Renal pelvis (tissue), 4 donors: ENCODE measurements around the gene KATNBL1. TPM values are rescaled to one million over a fixed set of nuclear protein-coding genes. Genes with fewer than 3 reads are reported as not detected.
"Not testable (repeated sequence)": the region's sequence is repeated elsewhere in the genome, so short reads cannot be mapped to it uniquely, and the experiment has no call there.

Source experiments
- DNase-seq: peaks from one replicate; pipeline ENCODE4 v3.0.0-alpha.2; 2013
- polyA plus RNA-seq, 3 donors: library from polyadenylated mRNA; unstranded; fragments of 120-200 nt; gene quantifications; one replicate each; pipeline ENCODE4 v1.2.1, GENCODE V29; 2013; ENCODE audit not compliant: insufficient read length in 3 of 3

Gene KATNBL1
- polyA plus RNA-seq, 3 donors = 43.5 to 80.8 (median 76.6) TPM

GRCh38 chr15:34124651-34125050 is 85.2 kb downstream of the KATNBL1 start:
- DNase-seq = no peak

DNA sequence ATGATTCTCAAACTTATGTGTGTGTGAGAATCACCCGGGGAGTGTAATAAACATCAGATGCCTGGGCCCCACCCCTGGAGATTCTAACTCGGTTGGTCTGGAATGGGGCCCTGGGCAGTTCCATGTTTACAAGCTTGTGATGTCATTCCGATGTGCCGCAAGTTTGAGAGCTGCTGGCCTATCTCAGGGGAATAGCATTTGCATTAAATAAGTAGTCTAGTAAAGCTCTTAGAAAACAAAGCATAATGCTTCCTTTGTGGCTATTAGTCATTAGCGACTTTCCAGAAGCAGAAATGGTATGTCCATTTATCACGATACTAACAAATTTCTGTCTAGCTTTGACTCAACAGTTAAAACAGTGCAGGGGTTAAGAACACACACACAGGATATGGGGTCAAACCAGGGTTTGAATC is 87.1 kb downstream of the KATNBL1 start:
- DNase-seq = no peak

DNA sequence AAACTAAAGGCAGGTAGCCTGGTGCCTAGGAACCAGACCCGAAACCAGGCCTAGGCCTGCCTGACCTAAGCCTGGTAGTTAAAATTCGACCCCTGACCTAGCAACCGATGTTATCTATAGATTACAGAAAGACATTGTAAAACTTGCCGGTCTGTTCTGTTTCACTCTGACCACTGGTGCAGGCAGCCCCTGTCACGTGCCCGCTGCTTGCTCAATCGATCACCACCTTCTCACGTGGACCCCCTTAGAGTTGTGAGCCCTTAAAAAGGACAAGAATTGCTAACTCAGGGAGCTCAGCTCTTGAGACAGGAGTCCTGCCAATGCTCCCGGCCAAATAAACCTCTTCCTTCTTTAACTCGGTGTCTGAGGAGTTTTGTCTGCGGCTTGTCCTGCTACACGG is 88.1 kb downstream of the KATNBL1 start:
- not testable (repeated sequence) for DNase-seq

DNA sequence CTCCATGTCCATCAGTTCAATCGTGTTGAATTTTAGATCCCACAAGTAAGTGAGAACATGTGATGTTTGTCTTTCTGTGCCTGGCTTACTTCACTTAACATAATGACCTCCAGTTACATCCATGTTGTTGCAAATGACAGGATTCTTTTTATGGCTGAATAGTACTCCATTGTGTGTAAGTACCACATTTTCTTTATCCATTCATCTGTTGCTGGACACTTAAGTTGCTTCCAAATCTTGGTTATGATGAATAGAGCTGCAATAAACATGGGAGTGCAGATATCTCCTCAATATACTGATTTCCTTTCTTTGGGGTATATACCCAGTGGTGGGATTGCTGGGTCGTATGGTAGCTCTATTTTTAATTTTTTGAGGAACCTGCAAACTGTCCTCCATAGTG is 89.5 kb downstream of the KATNBL1 start:
- not testable (repeated sequence) for DNase-seq

- no peak for DNase-seq
These were observed 90.6 kb downstream of the KATNBL1 start for GRCh38 chr15:34119291-34119690.

DNA sequence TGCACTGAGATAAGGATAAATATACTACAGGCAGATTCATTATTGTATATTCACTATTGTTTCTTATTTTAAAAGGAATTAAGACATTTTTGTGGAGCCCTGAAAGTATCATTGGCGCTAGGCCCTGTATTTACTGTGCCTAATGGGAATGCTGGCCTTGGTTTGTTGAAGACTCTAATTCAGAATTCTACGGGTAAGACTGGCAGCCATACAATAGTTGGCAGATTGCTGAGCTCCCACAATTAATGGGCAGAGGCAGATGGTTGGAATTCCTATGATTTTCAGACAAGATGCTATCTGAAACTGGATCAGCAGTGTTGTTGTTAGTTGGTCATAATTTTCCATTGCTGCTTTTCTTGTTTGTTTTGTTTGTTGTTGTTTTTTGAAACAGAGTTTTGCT is 93.3 kb downstream of the KATNBL1 start:
- DNase-seq = no peak

DNA sequence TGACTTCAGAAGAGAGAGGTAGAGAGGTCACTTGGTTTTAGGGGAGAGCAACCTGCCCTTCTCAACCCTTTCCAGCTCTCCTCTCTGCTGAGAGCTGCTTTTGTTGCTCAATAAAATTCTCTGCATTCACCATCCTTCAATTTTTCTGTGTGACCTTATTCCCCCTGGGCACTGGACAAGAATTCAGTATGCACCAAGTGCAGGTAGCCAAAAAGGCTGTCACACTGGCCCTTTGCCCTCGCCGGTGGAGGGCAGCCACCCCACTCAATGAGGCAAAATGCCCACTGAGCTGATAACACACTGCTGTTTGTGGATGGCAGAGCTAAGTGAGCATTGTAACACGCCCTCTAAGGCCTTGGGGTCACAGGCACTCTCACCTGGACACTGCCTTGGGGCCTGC is 95.2 kb downstream of the KATNBL1 start:
- DNase-seq = no peak

GRCh38 chr15:34114215-34114614 is 95.7 kb downstream of the KATNBL1 start:
- DNase-seq = no peak

DNA sequence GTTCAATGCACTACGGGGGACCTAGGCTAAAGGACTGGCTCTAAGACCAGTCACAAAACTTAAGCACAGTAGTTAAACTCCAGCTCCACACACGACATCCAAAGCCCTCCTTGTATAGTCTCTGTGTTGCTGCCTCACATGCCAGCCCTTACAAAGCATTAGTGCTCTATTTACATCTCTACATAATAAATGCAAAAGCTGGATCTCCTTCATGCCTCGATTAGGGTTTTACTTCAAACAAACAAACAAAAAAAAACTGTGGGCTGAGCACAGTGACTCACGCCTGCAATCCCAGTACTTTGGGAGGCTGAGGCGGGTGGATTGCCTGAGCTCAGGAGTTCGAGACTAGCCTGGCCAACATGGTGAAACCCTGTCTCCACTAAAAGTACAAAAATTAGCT is 98.4 kb downstream of the KATNBL1 start:
- no peak for DNase-seq

DNA sequence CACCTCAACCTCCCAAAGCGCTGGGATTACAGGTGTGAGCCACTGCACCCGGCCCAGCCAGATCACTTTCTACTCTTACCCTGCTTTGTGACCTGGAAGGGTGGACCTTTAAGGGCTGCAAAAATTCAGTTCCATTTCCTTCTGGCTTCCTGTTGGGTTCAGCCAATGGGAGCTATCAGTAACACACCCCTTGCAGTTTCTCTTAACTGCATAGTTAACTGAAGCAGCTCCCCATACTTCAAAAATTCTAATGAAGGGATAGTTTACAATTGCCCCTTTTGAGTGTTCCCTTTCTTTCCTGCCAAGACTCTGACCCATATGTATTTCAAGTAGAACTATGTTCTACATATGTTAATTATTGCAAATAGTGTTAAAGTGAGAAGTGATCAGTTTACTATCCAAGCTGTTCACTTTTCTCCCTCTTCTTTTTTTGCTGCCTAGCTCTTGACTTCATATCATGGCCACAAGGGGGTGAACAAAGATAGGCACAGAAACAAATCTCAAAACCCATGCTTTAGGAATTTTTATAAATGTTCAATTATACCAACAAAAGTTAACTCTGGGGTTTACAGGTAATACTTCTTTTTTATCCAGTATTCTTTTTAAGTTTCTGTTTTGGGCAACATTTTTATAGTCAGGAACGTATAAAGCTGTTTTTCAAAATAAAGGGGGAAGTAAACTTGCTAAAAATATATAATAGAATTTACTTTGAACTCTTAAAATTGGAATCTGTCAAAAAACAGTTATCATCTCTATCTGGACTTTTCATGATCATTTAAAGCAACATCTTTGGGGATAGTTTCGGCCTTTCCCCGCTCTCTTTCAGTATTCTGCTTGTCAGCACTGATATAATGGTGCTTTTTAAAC is 99.9 kb downstream of the KATNBL1 start:
- no peak for DNase-seq

DNA sequence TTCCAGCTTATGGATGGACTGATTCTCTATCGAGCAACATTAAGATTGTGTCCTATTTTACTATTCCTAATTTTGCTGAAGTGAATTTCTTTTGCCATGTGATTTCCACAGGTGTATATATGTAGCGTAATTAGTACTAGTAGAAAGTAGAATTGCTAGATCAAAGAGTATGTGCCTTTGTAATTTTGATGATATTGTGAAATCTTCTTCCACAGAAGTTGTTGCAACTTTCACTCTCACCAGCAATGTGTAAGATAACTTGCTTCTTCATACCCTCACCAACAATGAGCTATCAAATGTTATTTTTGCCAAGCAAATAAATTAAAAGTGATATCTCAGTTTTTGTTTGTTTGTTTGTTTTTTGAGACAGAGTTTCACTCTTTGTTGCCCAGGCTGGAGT is 102.6 kb downstream of the KATNBL1 start:
- DNase-seq = no peak

DNA sequence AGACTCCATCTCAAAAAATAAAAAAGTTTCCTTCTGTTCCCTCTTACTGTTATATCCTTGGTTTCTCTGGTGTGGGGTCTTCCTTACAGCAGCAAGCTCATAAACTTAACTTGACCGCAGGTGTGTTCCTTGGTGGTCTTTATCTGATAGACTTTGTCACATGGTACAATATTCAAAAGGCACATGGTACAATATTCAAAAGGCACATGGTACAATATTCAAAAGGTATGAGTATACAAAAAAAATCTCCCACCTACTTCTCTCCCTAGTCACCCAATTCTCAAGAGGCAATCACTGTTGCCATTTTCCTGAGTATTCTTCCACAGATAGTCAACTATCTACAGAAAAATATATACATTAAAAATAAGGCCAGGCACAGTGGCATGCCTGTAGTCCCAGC is 103.5 kb downstream of the KATNBL1 start:
- no peak for DNase-seq

DNA sequence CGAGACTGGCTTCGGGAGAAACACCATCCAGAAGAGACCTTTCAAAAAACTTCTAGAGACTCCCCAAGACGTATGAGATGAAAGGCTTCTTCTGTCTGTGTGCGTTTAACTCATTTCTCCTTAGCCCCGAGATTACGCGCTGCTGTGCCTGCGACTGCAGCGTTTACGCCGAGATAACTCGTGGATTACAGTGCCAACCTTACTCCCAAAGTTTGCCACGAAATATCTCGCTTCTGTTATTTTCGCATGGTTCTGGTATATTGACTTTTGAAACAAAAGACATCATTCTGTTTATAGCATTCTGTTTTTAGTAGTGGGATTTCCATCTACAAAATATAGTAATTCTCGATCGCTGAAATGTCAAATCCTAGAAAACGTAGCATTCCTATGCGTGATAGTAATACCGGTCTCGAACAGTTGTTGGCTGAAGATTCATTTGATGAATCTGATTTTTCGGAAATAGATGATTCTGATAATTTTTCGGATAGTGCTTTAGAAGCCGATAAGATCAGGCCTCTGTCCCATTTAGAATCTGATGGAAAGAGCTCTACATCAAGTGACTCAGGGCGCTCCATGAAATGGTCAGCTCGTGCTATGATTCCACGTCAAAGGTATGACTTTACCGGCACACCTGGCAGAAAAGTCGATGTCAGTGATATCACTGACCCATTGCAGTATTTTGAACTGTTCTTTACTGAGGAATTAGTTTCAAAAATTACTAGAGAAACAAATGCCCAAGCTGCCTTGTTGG is 107.5 kb downstream of the KATNBL1 start:
- no peak for DNase-seq

GRCh38 chr15:34101366-34102174 is 108.3 kb downstream of the KATNBL1 start, which contains the start of the genes EMC7 and PGBD4:
Gene EMC7 (minus strand): TSS chr15:34101862. CDS start chr15:34101839, 23 bp downstream.
Gene PGBD4 (plus strand): TSS chr15:34102083. CDS start chr15:34102532, 449 bp downstream.
- DNase-seq = peak; percentile 99

DNA sequence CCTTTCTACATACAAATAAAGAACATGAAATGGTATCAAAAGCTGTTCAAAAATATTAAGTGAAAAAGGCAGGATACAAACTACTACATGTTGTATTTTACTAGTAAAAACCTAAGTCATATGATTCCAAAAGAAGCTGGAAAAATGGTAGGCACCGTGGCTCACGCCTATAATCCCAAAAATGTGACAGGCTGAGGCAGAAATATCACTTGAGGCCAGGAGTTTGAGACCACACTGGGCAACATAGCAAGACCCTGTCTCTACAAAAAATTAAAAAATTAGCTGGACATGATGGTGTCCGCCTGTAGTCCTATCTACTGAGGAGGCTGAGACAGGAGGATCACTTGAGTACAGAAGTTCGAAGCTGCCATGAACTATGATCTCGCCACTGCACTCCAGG is 110.0 kb downstream of the KATNBL1 start:
- DNase-seq = no peak

Other genes with a start within 250 kb of the KATNBL1 start
- under 1 TPM; 0.19 to 0.25 (median 0.19) TPM for gene CHRM5, start 241.6 kb downstream of the KATNBL1 start, polyA plus RNA-seq
- 10 to 100 TPM; 13.7 to 17.2 (median 14.4) TPM for gene AVEN, start 170.9 kb downstream of the KATNBL1 start, polyA plus RNA-seq
- 10 to 100 TPM; 79.4 to 84.8 (median 84.8) TPM for gene EMC7, start 108.2 kb downstream of the KATNBL1 start, polyA plus RNA-seq
- 1 to 10 TPM; 1.7 to 2.6 (median 2.2) TPM for gene PGBD4, start 108.0 kb downstream of the KATNBL1 start, polyA plus RNA-seq
- gene EMC4, start 14.9 kb upstream of the KATNBL1 start, polyA plus RNA-seq = 100 to 1,000 TPM; 115 to 125 (median 124) TPM
- gene SLC12A6, start 127.7 kb upstream of the KATNBL1 start, polyA plus RNA-seq = 10 to 100 TPM; 18.3 to 30.6 (median 27.6) TPM
- gene NOP10, start 133.0 kb upstream of the KATNBL1 start, polyA plus RNA-seq = 100 to 1,000 TPM; 127 to 166 (median 138) TPM
- under 1 TPM in 2 of 3 donors, not detected in 1; 0.03 to 0.08 TPM for gene NUTM1, start 133.2 kb upstream of the KATNBL1 start, polyA plus RNA-seq
- 10 to 100 TPM; 40.3 to 51.9 (median 46.2) TPM for gene LPCAT4, start 157.1 kb upstream of the KATNBL1 start, polyA plus RNA-seq
- 100 to 1,000 TPM in 2 of 3 donors, 10 to 100 TPM in 1; 65.0 to 143 (median 126) TPM for gene GOLGA8A, start 227.7 kb upstream of the KATNBL1 start, polyA plus RNA-seq